Fibroblast of skin of left quadriceps (primary cell): Measurements from ENCODE around the gene CHST6.
"Not testable (repeated sequence)": the region's sequence is repeated elsewhere in the genome, so short reads cannot be mapped to it uniquely, and the experiment has no call there.

Experiments
- DNase-seq, 2 experiments: peaks; one replicate each; pipeline ENCODE4 v3.0.0-alpha.2; 2013; ENCODE audit warnings: low read depth in 2 of 2

The CHST6 gene

GRCh38 chr16:75433732-75434413 lies 61.4 kb downstream of the CHST6 start:
- DNase-seq = peak; percentile 83 to 85

- peak; percentile 85 to 89 for DNase-seq
These were observed 62.2 kb downstream of the CHST6 start, which contains the start of gene CFDP1 for GRCh38 chr16:75432828-75433731. TSS of gene CFDP1 (minus strand) at chr16:75433503. CDS start at chr16:75433352, 151 bp downstream.

GRCh38 chr16:75429621-75430403 lies 65.4 kb downstream of the CHST6 start:
- no peak for DNase-seq

GRCh38 chr16:75426524-75426923 lies 68.7 kb downstream of the CHST6 start:
- not testable (repeated sequence) for DNase-seq

GRCh38 chr16:75424105-75424762 lies 71.0 kb downstream of the CHST6 start:
- DNase-seq = not testable (repeated sequence)

GRCh38 chr16:75423723-75424104 lies 71.5 kb downstream of the CHST6 start:
- DNase-seq = no peak
